Activated T-cell treated with anti-CD3 and anti-CD28 coated beads for 48 hours (primary cell): ENCODE results near the gene CES4A.
A peak's percentile ranks its signal among the peaks of the same experiment; 100 is the strongest.
"Not testable (repeated sequence)": the region's sequence is repeated elsewhere in the genome, so short reads cannot be mapped to it uniquely, and the experiment has no call there.

ENCODE experiments used
- DNase-seq: peaks from one replicate; pipeline ENCODE4 v3.0.0-alpha.2; 2020; ENCODE audit warnings: low read depth

The CES4A gene

DNA sequence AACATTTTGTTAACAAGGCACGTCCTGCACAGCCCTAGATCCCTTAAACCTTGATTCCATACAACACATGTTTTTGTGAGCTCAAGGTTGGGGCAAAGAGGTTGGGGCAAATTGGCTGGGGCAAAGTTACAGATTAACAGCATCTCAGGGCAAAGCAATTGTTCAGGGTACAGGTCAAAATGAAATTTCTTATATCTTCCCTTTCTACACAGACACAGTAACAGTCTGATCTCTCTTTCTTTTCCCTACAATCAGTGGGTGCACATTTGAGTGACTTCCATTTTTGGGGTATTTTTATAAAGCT, 32.3 kb upstream of the CES4A start:
- not testable (repeated sequence) for DNase-seq

DNA sequence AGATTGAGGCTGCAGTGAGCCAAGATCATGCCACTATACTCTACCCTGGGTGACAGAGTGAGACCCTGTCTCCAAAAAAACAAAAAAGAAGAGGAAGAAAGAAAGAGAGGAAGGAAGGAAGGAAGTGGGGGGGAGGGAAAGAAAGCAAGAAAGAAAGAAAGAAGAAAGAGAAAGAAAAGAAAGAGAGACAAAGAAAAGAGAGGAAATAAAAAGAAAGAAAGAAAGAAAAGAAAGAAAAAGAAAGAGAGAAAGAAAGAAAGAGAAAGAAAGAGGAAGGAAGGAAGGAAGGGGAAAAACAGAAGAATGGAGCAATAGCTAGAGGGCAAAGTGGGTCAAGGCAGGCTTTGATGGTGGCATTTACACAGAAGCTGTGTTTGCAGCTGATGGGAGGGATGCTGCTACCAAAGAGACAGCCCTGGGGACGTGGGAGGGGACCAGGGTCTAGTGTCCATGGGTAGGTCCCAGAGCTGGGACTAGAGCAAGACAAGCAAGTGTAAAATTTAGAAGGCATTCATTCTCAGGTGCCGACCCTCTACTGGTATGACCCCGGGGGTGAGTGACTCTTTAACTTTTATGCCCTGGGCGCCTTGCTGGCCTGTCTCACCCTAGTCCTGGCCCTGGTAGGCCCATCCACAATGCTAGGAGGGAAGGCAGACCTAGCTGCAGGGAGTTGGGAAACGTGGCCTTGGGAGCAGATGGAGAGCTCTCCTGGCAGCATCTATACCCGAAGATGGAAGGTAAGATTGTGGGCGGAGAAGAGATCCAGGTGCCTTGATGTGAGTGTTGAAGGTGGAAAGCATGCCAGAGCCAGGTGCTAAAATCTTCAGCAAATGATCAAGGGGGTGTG, 29.3 kb upstream of the CES4A start:
- no peak for DNase-seq

DNA sequence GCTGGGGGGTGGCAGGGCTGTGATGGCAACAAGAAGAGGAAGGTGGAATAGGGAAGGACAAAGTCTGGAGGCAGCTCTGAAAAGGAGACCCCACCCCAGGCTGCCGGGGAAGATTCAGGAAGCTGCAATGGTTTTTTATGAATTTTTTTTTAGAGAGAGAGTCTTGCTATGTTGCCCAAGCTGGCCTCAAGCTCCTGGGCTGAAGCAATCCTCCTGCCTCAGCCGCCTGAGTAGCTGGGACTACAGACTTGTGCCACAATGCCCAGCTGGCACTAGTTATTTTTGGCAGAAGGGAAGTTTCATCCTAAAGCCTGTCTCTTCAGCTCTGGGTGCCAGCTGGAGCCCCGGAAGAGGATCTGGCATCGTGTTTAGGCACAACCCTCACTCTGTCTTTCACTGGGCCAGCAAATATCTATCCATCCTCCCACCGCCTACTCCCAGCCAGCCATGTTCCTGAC, 28.7 kb upstream of the CES4A start:
- no peak for DNase-seq

- DNase-seq = no peak
Measured at GRCh38 chr16:66960270-66960669, 28.1 kb upstream of the CES4A start.

DNA sequence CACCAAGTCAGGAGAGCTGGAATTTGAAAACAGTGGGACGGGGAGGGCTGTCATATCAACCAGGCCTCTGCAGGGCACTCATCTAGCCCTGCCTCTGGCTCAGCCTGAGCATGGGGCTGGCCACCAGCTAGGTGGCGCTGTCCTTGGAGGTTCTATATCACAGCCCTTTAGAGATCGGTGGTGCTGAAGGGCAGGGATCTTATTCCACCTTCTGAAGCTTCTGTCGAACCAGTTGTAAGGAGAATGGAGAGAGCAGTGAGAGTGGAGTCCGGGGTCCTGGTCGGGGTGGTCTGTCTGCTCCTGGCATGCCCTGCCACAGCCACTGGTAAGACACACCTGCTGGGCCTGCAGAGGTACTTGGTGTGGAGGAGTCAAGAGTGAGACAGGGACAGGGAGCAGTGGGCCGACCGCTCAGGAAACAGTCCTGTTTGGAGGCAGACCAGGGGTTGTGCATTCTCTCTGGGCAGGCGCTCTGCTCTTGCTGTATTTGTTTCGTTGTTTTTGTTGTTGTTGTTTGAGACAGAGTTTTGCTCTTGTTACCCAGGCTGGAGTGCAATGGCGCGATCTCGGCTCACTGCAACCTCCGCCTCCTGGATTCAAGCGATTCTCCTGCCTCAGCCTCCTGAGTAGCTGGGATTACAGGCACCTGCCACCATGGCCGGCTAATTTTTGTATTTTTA, 27.2 kb upstream of the CES4A start, which contains the start of gene CES3:
Gene CES3, plus strand, starts transcription at position 202 of the 680 bp plus-strand sequence. Its CDS starts 42 bp downstream, at position 244.
- DNase-seq = peak; percentile 71

GRCh38 chr16:66961914-66962313, 26.5 kb upstream of the CES4A start:
- DNase-seq = no peak

GRCh38 chr16:66964049-66964448, 24.3 kb upstream of the CES4A start:
- no peak for DNase-seq

DNA sequence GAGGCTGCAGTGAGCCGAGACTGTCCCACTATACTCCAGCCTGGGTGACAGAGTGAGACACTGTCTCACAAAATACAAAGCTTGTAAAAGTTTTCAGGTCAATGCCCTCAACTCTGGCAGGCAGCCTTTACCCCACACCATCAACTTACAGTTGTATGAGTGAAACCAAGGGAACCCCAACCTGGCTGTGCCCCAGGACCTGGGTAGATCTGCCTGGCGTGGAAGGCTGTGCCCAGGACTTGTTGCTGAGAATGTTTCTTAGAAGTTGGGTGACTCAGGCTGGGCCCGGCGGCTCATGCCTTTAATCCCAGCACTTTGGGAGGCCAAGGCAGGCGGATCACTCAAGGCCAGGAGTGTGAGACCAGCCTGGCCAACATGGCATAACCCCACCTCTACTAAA, 19.5 kb upstream of the CES4A start:
- no peak for DNase-seq

DNA sequence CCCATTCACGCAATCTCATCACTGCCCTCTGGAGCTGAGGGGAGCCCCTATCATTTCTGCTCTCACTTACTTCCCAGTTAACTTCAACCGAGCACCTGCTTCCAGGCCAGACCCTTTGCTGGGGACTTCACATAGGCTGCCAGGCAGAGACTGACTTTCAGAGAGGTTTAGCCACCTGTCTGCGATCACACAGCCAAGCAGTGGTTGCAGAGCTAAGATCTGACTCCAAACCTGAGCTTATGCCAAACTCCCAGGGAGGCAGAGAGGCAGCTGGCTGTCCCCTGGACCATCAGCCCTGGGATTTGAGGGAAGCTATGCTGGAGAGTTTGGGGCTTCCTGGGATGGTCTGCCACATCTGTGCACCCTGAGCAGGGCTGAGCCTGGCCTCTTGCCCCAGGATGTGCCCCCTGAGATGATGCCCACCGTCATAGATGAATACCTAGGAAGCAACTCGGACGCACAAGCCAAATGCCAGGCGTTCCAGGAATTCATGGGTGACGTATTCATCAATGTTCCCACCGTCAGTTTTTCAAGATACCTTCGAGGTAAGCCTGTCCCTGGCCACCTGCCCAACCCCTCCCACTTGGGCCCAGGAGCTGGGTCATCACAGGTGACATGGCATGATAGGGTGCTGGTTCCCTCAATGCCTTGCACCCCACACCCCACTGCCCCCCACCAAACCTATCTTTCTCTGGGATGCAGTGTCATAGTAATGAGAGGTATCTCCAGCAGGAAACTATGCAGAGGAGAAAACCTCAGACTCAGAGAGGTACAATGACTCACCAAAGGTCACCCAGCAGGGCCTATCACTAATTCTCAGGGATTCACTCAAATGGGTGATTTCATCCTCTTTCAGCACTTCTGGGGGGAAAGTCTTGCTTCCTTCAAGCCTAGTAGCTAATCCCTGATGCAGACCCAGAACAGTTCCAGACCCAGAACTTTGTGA, 17.3 kb upstream of the CES4A start:
- DNase-seq = no peak

DNA sequence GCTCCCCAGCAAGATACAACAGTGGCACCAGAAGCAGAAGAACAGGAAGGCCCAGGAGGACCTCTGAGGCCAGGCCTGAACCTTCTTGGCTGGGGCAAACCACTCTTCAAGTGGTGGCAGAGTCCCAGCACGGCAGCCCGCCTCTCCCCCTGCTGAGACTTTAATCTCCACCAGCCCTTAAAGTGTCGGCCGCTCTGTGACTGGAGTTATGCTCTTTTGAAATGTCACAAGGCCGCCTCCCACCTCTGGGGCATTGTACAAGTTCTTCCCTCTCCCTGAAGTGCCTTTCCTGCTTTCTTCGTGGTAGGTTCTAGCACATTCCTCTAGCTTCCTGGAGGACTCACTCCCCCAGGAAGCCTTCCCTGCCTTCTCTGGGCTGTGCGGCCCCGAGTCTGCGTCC, 15.4 kb upstream of the CES4A start:
- DNase-seq = no peak

DNA sequence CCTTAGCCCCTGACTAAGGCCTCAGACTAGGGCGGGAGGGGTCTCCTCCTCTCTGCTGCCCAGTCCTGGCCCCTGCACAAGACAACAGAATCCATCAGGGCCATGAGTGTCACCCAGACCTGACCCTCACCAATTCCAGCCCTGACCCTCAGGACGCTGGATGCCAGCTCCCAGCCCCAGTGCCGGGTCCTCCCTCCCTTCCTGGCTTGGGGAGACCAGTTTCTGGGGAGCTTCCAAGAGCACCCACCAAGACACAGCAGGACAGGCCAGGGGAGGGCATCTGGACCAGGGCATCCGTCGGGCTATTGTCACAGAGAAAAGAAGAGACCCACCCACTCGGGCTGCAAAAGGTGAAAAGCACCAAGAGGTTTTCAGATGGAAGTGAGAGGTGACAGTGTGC, 14.7 kb upstream of the CES4A start:
- no peak for DNase-seq

- DNase-seq = not testable (repeated sequence)
Measured at GRCh38 chr16:66974156-66974931, 14.0 kb upstream of the CES4A start.

GRCh38 chr16:66974932-66975246, 13.5 kb upstream of the CES4A start:
- DNase-seq = peak; percentile 66

GRCh38 chr16:66975302-66975893, 13.0 kb upstream of the CES4A start:
- no peak for DNase-seq

GRCh38 chr16:66976746-66977145, 11.6 kb upstream of the CES4A start:
- no peak for DNase-seq

GRCh38 chr16:66977341-66978113, 10.9 kb upstream of the CES4A start:
- peak; percentile 88 for DNase-seq

GRCh38 chr16:66979011-66979717, 9.2 kb upstream of the CES4A start:
- no peak for DNase-seq

DNA sequence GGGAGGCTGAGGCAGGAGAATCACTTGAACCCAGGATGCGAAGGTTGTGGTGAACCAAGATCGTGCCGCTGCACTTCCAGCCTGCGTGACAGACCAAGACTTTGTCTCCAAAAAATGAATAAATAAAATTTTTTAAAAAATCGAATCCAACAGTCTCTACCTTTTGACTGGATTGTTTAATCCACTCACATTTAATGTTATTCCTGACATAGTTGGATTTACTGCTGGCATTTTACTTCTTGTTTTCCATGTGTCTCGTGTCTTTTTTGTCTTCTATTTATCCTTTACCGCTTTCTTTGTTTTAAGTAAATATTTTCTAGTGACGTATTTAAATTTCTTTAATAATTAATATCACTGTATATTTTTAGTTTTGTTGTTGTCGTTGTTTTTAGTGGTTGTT, 5.4 kb upstream of the CES4A start:
- no peak for DNase-seq

DNA sequence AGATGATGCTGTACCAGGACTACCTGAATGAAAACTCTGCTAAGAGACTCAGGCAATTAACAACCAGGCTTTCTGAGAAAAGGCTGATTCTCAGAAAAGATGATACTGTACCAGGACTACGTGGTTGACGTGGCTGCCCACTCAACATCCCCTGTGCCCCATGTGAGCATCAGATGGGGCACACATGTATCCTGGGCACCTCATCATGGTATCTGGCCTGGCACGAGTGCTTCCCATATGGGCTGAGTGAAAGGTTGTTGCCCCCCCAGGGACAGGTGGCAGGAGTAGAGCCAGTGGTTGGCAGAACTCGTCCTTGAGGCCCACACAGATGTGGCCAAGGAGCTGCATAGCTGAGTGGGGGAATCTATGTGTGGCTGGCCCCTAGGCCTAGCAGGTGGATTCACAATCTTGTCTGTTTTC, 3.5 kb upstream of the CES4A start:
- DNase-seq = peak; percentile 71

DNA sequence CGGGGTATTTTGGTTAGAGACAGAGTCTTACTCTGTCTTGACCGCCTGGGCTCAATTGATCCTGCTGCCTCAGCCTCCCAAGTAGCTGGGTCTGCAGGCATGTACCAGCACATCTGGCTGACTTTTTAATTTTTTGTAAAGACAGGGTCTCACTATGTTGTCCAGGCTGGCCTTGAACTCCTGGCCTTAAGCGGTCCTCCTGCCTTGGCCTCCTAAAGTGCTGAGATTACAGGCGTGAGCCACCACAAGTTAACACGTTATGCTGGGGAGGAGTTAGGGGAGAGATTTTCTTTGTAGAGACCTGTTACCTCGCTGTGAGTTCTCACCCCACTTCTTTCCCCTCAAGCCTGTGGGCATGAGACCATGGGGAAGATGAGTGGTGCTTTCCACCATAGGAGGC, 1.8 kb upstream of the CES4A start:
- DNase-seq = no peak
